Endothelial cell of umbilical vein (primary cell): ENCODE measurements around the gene EXD3.

Experiments
- CTCF ChIP-seq, 2 donors: IDR thresholded peaks; 1 replicate in 1 of 2; 2 replicates in 1 of 2; pipeline ENCODE4 v1.5.1; 2011; ENCODE audit warnings: low read length in 2 of 2, mild to moderate bottlenecking in 2 of 2, moderate library complexity in 2 of 2, control low read depth in 1 of 2, inconsistent platforms in 1 of 2, low read depth in 1 of 2; ENCODE audit not compliant: insufficient read depth in 1 of 2; ENCODE audit errors: extremely low read depth in 1 of 2
- EZH2 ChIP-seq: IDR thresholded peaks from 2 replicates; pipeline ENCODE4 v1.6.1; 2012; ENCODE audit warnings: borderline replicate concordance, low read depth, mild to moderate bottlenecking, moderate library complexity, low read length, inconsistent platforms; ENCODE audit not compliant: severe bottlenecking
- POLR2A ChIP-seq: IDR thresholded peaks from 2 replicates; pipeline ENCODE4 v1.6.1; 2012; ENCODE audit warnings: low read depth, mild to moderate bottlenecking, control low read depth, low read length
- TF ChIP-seq, protein P1 (sequence below): IDR thresholded peaks from 2 replicates; pipeline ENCODE4 v1.6.1; 2011; ENCODE audit not compliant: insufficient read depth, insufficient read length

DNA sequence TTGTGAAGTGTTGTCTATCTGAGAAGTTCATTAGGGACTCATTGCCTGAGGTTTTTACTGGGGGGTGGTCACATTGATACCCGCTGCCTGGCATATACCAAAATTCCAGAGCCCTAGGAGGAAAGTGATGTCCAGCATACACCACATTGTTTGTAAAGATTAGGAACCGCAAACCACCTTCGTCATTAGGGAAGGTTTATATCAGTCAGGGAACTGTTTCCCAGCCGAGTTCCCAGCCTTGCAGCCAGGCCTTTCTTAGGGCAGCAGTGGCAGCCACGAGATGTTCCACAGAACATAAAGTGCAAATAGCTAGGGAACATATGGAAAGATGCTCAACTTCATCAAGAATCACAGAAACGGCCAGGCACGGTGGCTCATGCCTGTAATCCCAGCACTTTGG, 80.5 kb downstream of the EXD3 start:
- TF ChIP-seq EZH2: no peak
- no peak for TF ChIP-seq POLR2A
- no peak for TF ChIP-seq CTCF (IDR thresholded peaks at IDR 0.05; ENCODE audit: extremely low read depth in 1 of 2, insufficient read depth in 1 of 2, low read depth in 1 of 2, low read length in 2 of 2)
- TF ChIP-seq, protein P1, sequence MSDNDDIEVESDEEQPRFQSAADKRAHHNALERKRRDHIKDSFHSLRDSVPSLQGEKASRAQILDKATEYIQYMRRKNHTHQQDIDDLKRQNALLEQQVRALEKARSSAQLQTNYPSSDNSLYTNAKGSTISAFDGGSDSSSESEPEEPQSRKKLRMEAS: no peak
